ENCODE data around the gene DYRK1A.

DYRK1A gene

GRCh38 chr21:37574316-37574715, 207.7 kb downstream of the DYRK1A start:
- DNase-seq = no peak

- no peak for DNase-seq
These were observed 208.2 kb downstream of the DYRK1A start for GRCh38 chr21:37574751-37575150.

- DNase-seq = no peak
These were observed 209.0 kb downstream of the DYRK1A start for GRCh38 chr21:37575580-37575979.
